ENCODE measurements around the gene GP1BA. TPM values are rescaled to one million over a fixed set of nuclear protein-coding genes. Genes with fewer than 3 reads are reported as not detected.

The GP1BA gene
- total and polyA plus RNA-seq, 2 experiments from 2014 or later, result not detected

DNA sequence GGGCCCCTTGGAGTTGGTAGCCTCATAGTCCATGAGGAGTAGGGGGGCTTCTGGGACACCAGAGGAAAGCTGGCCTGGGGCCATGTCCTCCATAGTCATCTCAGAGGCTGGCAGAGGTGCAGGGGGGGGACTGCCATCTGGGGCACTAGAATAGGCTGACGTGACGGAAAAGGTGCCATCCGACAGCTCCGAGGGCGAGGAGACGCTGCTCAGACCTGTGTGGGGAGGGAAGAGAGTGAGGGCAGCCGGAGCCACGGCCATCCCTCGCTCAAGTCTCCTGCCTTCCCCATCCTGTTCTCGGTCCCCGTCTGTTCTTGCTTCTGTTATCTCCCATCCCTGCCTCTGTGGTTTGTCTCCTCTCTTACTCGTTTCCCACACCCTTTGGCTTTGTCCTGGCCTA lies 40.2 kb downstream of the GP1BA start:
- WGBS (ENCODE audit: low lambda C conversion rate, missing lambda C conversion rate), result 89% methylated on average over 12 of the region's 12 CpGs
- Histone ChIP-seq H3K36me3 (replicated peaks; ENCODE audit: insufficient read depth, low read depth) (no peaks in the 10 kb centered on the region), H3K4me3 (no peak overlapping the region), H4K20me1 (ENCODE audit: insufficient read depth, poor library complexity, severe bottlenecking) (no peaks in the 10 kb centered on the region), H3K9me3 (ENCODE audit: low read depth) (no peaks in the 10 kb centered on the region), H3K79me2 (peaks cover 51% of the 10 kb centered on the region), H3K4me2 (no peak overlapping the region), H3K4me1 (ENCODE audit: insufficient read depth) (peaks cover 14% of the 10 kb centered on the region), H2AFZ (no peak overlapping the region), H3K27me3 (no peaks in the 10 kb centered on the region), H3K27ac (no peak overlapping the region), H3K9me2 (replicated peaks; ENCODE audit: insufficient read depth) (no peaks in the 10 kb centered on the region)
- no peak for DNase-seq (ENCODE audit: low spot score)
- TF ChIP-seq, protein P1, sequence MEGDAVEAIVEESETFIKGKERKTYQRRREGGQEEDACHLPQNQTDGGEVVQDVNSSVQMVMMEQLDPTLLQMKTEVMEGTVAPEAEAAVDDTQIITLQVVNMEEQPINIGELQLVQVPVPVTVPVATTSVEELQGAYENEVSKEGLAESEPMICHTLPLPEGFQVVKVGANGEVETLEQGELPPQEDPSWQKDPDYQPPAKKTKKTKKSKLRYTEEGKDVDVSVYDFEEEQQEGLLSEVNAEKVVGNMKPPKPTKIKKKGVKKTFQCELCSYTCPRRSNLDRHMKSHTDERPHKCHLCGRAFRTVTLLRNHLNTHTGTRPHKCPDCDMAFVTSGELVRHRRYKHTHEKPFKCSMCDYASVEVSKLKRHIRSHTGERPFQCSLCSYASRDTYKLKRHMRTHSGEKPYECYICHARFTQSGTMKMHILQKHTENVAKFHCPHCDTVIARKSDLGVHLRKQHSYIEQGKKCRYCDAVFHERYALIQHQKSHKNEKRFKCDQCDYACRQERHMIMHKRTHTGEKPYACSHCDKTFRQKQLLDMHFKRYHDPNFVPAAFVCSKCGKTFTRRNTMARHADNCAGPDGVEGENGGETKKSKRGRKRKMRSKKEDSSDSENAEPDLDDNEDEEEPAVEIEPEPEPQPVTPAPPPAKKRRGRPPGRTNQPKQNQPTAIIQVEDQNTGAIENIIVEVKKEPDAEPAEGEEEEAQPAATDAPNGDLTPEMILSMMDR (IDR thresholded peaks at IDR 0.05; ENCODE audit: poor library complexity), result no peak
- TF ChIP-seq EZH2phosphoT487 (IDR thresholded peaks at IDR 0.05; ENCODE audit: low read depth, severe bottlenecking, unreplicated experiment) (no peak), EZH2 (IDR thresholded peaks at IDR 0.05; ENCODE audit: borderline replicate concordance) (no peak)

DNA sequence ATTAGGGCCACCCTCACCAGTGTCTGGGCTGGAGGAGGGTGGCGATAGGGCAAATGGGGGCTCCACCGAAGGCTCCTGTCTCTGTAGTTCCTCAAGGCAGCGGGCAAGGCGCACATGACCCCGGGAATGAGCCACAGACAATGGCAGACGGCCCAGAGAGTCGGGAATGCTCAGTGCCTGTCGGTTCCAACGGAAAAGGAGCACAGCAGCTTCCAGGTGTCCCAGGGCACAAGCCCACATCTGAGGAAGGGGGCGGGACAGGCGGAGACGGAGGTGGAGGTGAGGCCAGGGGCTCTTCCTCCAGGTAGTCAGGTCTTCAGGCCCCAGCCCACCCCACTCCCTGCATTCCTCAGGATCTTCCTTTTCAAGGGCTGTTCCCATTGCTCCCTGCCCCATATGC lies 40.7 kb downstream of the GP1BA start:
- Histone ChIP-seq H3K9me3 (ENCODE audit: low read depth) (no peaks in the 10 kb centered on the region), H3K27me3 (no peaks in the 10 kb centered on the region), H3K79me2 (peaks cover 51% of the 10 kb centered on the region), H4K20me1 (ENCODE audit: insufficient read depth, poor library complexity, severe bottlenecking) (no peaks in the 10 kb centered on the region), H3K4me1 (ENCODE audit: insufficient read depth) (peaks cover 14% of the 10 kb centered on the region), H3K36me3 (replicated peaks; ENCODE audit: insufficient read depth, low read depth) (no peaks in the 10 kb centered on the region), H2AFZ (no peak overlapping the region), H3K4me2 (no peak overlapping the region), H3K9me2 (replicated peaks; ENCODE audit: insufficient read depth) (no peaks in the 10 kb centered on the region), H3K4me3 (no peak overlapping the region), H3K27ac (no peak overlapping the region)
- WGBS (ENCODE audit: low lambda C conversion rate, missing lambda C conversion rate), result 58% methylated on average over 10 of the region's 12 CpGs
- no peak for TF ChIP-seq EZH2phosphoT487 (IDR thresholded peaks at IDR 0.05; ENCODE audit: low read depth, severe bottlenecking, unreplicated experiment)
- TF ChIP-seq EZH2 (IDR thresholded peaks at IDR 0.05; ENCODE audit: borderline replicate concordance), result no peak
- TF ChIP-seq, protein P1 (IDR thresholded peaks at IDR 0.05; ENCODE audit: poor library complexity), result no peak
- DNase-seq (ENCODE audit: low spot score), result no peak

DNA sequence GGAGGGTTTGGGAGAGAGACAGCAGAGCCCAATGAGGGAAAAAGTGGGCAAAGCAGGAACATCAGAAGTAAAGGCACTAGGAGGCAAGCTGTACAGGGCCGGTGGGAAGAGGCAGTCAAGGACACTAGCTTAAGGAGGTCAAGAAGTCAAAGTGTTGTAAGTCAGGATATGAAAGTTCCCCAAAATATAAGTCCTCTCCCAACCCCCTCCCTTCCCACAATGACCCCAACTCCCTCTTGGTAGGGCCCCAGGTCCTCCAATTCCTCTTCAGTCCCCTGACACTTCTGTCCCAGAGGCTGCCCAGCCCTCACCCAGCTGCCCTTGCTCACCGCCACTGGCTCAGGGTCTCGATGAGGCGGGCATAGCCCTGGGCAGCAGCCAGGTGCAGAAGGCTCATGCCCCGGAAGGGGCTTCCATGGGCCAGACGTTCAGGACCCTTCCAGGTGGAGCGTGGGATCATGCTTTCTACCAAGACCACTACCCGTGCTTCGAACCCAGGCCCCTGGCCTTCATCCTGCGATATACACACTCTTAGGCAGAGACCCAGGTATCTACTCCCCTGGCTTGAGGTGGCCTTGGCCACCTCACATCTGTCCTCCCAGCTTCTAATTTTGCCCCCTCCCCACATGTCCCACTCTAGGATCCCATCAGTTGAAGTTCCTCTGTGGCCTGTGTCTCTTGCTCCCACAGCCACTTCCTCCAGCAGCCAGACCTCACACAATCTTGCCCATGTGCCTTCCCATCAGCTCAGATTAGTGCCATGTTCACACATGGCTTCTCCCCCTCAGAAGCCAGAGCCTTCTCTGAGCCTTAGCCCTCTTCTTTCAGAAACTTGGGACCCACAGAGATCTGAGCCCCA lies 41.4 kb downstream of the GP1BA start:
- Histone ChIP-seq H3K27me3 (no peaks in the 10 kb centered on the region), H3K9me3 (ENCODE audit: low read depth) (no peaks in the 10 kb centered on the region), H3K4me2 (no peak overlapping the region), H2AFZ (no peak overlapping the region), H3K27ac (no peak overlapping the region), H4K20me1 (ENCODE audit: insufficient read depth, poor library complexity, severe bottlenecking) (no peaks in the 10 kb centered on the region), H3K4me3 (no peak overlapping the region), H3K36me3 (replicated peaks; ENCODE audit: insufficient read depth, low read depth) (no peaks in the 10 kb centered on the region), H3K4me1 (ENCODE audit: insufficient read depth) (peaks cover 14% of the 10 kb centered on the region), H3K9me2 (replicated peaks; ENCODE audit: insufficient read depth) (no peaks in the 10 kb centered on the region), H3K79me2 (peaks cover 47% of the 10 kb centered on the region)
- no peak for DNase-seq (ENCODE audit: low spot score)
- 93% methylated on average over 9 of the region's 10 CpGs for WGBS (ENCODE audit: low lambda C conversion rate, missing lambda C conversion rate)
- TF ChIP-seq, protein P1 (IDR thresholded peaks at IDR 0.05; ENCODE audit: poor library complexity), result no peak
- no peak for TF ChIP-seq EZH2 (IDR thresholded peaks at IDR 0.05; ENCODE audit: borderline replicate concordance)
- TF ChIP-seq EZH2phosphoT487 (IDR thresholded peaks at IDR 0.05; ENCODE audit: low read depth, severe bottlenecking, unreplicated experiment), result no peak

Data from hepatocyte (in vitro differentiated cells).